COLO829 (cell line): ENCODE results near the gene FAM131C.
A peak's percentile ranks its signal among the peaks of the same experiment; 100 is the strongest.
"Not testable (repeated sequence)": the region's sequence is repeated elsewhere in the genome, so short reads cannot be mapped to it uniquely, and the experiment has no call there.

Experiments used
- DNase-seq: peaks from one replicate; pipeline ENCODE4 v3.0.0; 2012; ENCODE audit warnings: low spot score

FAM131C gene

DNA sequence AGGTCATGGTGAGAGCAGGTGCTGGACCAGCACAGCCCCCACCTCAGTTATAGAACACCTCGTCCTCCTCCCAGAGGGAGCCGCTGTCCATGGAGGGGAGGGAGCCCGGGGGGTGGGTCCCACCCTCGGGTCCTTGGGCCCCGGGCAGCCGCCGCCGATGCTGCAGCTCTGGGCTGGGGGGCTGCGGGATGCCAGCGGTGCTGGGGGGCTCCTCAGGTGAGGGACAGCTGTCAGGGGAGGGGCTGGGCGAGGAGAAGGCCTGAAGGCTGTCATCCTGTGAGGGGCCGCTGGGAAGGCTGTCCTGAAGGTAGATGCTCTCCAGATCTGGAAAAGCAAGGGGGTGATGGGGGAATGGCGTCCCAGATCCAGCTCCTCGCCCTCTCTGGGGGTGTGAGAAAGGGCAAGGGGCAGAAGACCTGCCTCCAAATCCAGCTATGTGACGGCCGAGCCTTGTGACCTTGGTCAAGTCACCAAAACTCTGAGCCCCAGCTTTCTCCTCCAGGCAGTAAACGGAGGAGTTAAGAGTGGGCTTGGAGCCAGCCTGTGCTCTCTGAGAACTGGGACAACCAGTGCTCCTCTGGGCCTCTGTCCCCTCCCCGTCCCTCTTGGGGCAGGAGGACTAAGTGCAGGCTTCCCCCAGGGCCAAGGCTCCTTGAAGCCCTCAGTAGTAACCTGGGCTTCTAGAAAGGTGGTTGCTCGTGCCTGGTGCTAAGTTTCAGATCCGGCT is 14.9 kb downstream of the FAM131C start:
- not testable (repeated sequence) for DNase-seq

DNA sequence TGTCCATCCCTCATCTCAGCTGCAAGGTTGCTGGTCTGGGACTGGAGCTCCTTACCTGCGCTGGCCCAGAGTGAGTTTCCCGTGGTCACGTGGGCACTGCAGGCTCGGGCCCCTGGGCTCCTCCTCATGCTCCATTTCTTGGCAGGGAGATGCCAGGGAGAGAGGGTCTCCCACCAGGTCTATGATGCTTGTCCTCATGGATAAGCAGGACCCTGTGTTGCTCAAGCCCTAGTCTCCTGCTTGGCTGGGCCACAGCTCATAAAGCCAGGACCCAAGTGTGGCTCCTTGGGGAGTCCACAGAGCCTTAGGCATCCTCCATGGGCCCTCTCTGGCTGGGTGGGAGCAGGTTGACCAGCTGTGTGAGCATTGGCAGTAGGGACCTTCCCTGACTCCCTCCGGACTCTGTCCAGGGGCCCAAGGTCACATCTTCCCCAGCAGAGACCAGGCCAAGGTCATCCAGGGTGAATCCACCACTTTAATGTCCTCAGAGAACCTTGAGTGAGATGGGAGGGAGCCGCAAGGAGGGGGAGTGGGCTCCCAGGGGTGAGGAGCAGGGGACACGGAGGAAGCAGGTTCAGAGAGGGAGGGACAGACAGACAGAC is 16.0 kb downstream of the FAM131C start:
- not testable (repeated sequence) for DNase-seq

DNA sequence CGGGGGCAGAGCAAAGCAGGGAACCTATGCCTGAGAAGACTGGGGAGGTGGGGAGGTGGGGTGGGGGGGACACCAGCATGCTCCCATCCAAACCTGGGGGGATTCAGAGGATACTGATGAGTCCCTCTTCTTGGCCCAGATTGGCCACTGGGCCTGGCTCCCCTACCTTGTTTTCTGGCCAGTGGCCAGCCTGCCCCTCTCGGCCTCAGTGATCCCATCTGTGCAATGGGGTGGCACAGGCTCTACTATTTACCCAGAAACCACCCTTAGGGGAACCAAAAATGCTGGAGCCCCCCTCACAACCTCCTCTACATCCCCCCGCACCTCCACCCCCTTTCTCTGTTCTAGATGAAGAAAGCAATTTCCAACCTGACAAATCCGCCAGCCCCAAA is 16.9 kb downstream of the FAM131C start:
- DNase-seq = not testable (repeated sequence)

DNA sequence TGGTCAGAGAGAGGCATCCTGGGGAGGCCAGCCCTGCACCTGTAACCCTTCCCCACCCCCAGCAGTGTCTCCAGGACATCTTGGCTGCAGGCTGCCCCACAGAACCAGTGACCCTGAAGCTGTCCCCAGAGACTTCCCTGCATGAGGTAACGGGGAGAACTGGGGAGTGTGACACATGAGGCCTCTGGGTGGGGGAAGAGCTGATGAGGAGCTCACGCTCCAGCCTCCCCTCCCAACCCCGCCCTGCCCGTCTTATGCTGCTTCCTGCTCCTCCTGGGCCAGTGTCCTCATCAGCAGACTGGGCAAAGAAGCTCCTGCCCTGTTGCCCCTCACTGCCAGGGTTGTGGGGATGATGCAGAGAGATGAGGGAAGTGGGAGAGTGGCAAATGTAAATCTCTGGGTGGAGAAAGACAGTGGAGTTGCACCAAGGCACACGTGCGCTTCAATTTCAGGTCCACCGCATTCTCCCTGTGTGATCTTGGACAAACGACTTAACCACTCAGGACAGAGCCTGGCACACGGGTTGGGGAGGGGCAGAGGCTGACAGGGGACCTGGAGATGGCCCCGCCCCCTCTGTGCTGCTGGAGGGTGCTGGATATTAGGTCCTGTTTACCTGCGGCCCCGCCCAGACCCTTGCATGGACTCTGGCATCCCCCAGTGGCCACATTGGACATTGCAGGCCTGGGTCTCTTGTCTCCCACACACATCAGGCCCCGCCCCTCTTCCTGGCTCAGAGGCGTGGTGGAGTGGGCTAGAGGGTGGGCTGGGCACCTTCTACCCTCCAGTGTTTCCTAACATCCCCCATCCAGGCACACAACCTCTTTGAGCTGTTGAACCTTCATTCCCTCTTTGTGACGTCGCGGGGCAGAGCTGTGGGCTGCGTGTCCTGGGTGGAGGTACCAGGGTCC is 17.6 kb downstream of the FAM131C start:
- DNase-seq = peak; percentile 63

DNA sequence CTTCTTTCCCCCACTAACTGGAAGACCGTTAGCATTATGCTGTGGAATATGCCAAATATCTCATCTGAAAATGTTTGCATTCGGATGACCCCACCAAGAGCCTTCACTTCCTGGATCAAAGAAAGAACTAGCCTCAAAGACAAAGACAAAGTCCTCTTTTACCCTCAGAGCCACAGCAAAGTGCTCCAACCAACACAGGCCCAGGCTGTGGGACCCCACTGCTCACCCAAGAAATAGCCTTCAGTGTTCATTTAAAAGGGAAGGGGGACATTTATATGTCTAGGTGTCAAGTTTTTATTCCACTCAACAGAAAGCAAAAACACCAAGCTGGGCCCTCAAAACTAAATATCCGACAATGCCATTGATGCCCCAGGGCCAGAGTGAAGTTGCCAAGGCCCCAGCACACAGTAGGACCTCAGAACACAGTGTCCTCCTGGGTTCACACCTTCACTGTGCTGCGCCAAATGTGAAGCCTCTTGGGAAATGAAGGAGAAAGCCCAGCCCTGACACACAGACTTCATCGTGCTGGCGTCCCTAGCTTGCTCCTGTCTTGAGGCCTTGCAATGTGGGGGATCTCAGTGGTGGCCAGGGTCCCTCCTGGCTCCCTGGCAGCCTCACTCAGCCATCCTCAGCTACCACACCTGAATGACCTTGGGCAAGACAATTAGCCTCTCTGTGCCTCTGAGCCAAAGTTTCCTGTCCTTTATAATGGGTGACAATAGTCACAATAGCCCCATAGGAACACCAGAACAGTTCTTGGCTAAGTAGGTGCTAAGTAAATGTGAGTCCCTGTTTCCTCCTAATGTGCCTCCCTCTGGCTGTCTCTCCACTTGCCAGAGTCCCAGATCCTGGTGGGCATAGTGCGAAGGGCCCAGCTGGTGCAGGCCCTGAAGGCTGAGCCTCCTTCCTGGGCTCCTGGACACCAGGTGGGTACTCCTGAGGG is 18.6 kb downstream of the FAM131C start:
- DNase-seq = no peak

DNA sequence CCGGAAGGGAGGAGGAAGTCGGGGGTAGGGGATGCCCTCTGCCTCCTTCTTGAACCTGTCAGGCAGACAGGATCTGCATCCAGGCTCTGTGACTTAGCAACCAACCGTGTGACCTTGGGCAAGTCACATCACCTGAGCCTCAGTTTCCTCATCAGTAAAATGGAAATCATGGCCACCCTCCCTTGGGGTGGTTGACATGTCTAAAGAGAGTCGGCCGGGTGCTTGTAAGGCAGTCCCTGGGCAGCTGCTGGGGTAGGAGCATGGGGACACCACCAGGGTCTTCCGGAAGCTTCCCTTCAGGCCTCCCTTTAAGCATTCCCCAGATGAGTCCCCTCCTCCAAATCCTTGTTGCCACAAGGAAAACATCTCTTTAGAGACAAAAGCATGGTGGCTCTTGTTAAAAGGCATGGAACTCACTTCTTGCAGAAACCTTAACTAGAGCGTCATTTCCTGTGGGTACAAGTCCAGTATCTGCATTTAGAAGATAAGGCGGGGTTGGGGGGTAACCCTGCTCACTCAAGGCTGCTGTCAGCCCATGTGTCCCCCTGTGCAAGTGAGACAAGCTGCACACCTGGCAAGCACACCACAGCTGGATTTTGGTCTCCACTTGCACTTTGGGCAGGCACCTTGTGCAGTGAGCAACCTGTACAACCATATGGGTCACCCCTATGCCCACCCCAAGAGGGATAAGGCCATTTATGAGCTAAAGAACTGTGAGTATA is 19.5 kb downstream of the FAM131C start:
- no peak for DNase-seq

DNA sequence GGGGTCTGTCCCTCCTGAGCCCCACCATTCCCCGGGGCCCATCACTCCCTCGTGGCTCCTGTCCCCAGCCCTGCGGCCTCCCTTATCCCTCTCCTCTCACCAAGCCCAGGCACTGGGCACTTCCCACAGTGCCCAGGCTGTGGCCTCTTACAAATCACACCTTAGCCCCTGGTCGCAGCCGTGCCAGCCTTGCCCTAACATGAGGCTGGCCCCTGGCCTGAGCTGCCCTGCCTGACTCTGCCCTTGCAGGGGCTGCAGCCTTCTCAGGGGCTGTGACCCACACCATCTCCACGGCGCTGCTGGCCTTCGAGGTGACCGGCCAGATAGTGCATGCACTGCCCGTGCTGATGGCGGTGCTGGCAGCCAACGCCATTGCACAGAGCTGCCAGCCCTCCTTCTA is 21.5 kb downstream of the FAM131C start:
- not testable (repeated sequence) for DNase-seq

DNA sequence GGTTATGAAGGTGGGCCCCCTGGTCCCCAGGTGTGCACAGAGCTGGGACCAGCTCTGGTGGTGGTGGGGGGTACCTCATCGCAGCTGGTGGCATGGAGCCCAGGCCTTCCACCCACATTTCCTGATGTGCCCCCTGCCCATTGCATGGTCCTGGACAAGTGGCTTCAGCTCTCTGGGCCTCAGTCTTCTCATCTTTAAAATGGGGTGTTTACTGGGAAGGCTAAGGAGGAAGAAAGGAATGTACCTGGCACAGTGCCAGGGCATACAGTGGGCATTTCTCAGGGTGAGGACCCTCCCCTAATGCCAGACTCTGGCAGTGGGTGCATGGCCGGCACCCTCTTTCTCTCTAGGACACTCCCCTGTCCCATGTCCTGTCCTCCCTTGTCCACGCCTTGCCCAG is 22.4 kb downstream of the FAM131C start:
- DNase-seq = no peak

DNA sequence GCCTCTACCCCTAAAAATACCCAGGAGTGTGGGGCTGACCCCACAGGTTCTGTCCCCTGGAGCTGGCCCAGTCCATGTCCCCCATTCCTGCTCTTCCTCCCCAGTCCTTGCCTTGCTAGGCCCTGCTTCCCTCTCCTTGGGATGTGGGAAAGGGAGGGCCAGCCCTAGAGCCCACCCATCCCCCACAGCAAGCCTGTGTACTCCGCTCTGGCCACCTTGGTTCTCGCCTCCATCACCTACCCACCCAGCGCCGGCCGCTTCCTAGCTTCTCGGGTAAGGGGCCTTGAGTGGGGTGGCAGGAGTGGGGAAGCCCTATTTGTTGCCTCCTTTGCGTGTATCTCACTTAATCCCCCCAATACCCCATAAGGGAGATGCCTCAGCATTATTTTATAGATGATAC is 23.1 kb downstream of the FAM131C start:
- no peak for DNase-seq

DNA sequence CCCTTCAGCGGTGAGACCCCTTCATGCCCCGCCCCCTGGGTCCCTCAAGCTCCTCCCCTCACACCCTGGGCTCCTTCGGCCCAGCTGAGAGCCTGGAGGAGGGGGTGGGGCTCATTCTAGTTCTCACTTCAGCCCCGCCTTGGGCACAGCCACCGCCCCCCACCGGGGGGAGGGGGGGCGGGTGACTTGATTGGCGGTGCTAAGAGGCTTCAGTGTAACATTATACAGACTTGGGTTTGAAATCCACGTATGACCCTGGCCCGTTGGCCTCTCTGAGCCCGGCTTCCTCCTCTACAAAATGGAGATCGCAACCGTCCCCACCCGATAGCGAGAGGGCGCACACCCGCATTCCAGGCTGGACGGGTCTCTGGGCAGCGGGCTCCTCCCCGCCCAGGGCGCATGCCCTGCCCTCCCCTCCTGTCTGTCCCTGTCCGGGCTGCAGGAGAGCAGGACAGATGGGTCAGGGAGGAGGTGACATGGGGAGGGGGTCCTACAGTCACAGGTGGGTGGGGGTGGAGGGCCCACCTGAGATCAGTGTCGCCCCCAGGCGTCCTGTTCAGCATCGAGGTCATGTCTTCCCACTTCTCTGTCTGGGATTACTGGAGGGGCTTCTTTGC is 24.8 kb downstream of the FAM131C start:
- DNase-seq = no peak

DNA sequence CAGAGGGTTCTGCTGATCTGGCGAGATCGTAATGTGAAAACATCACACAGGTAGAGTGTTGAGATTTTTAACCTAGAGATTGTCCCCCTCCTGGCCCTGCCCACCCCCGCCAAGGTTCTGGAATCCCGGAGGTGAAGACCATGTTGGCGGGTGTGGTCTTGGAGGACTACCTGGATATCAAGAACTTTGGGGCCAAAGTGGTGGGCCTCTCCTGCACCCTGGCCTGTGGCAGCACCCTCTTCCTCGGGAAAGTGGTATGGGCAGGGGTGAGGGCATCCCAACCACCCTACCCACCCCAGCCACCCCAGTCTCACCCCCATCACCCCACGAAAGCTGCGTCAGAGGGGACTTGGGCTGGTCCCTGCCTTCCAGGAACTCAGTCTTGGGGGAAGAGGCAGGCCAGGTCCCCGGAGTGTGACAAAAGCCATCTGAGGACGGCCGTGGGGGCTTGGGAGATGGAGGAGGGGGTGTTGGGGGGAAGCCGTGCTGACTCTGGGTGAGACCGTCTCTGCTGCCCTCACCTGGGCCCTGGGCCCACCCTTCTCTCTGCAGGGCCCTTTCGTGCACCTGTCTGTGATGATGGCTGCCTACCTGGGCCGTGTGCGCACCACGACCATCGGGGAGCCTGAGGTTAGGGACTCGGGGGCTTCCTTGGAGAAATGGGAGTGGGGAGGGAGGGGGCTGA is 25.5 kb downstream of the FAM131C start:
- DNase-seq = no peak

DNA sequence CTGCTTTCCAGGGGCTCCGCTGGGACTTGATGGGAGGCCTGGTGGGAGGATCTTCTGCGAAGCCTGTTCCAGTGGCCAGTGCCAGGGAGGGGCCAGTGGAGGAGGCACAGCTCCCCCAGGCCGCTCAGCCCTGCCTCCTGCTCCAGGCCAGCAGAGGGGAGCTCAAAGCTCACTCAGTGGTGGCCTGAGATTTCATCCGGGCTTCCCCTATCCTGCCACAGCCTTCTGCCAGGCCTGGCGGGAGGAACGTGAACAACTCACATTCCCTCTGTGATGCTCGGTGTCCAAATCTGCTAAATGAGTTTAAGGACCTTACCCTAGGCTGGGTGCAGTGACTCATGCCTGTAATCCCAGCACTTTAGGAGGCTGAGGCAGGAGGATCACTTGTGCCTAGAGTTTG is 26.6 kb downstream of the FAM131C start:
- no peak for DNase-seq

DNA sequence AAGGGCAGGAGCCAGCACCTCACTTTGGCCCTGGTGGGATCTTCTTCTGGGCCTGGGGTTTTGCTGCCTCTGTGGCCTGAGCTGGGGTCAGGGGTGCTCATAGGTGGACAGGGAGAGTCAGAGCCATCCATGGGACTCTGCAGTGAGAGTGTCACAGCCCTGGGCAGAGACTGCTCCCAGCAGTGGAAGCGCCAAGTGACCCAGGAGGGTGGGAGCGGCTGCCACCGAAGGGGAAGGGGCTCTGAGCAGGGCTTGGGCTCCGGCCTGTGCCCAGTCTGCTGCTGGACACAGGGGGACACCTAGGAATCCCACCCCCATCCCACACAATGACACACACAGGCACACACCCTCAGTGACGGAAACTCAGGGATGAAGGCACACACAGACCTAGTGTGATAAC is 29.5 kb downstream of the FAM131C start:
- DNase-seq = no peak

DNA sequence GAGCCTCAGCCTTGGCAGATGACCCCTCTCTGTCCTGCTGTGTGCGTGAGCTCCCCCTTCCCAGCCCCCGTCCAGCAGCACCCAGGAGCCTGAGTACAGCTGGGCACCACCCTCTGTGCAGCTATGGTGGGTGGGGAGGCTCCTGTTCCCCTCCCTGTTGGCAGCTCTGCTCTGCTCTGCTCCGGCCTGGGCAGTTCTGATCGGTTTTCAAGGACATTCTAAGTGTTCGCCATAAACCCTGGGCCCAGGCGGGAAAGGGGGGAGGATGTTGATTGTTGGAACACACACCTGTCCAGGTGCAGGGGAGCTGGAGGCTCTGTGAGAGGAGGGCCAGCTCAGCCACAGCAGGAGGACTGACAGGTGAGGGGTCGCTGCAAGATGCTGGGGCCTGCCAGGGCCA is 29.9 kb downstream of the FAM131C start, which contains the start of gene CLCNKB:
CLCNKB (plus strand) TSS at position 262 of the 400 bp plus-strand sequence. CDS start 711 bp downstream, outside the sequence.
- DNase-seq = no peak

DNA sequence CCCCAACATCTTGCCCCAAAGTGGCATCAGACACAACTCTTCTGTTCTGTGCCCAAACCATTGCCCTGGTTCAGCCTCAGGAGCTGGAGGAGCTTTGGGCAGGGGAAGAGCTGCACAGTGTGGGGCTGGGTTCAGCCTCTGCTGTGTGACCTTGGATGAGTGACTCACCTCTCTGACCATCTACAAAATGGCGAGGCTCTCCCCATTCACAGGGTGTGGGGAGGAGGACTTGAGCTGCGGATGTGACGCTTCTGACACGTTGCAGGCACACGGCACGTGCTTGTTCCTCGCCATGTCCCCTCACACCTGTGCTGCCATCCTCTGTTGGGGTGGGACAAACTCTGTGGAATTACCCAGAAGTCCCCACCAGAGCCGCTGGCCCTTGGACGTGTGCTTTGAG is 30.8 kb downstream of the FAM131C start:
- not testable (repeated sequence) for DNase-seq

DNA sequence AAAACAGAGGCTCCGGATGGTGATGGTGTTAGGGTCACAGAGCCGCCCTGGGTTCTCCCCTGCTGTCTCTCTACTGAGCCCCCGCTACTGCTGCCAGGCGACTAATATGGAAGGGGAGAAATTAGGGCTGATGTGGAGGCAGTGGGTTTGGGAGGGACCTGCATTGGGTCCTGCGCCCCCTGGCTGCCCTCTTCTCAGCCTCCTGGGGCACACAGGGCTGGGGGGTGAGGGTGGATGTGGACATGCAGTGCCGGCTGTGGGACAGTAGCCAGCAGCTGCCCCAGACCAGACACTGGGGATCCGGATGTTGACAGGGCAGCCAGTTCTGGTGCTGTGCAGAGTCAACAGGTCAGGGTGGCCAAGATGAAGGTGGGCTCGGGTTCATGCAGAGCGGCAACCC is 31.4 kb downstream of the FAM131C start:
- no peak for DNase-seq

DNA sequence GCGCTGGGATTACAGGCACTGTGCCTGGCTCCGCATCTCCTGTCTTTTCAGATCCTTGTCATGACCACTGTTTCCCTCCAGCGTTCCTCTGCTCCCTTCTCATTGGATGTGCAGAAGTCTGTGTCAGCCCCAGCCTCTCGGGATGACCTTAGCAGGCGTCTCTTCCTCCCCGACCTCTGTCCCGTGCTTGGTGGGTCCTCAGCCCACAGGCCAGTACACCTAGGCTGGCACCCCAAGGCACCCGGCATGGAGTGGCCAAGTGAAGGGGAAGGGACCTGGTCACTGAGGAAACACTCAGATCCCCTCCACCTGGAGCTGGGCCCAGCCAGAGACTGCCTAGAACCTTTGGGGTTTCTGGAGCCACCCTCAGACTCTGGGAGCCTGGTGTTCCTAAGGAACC is 32.3 kb downstream of the FAM131C start:
- DNase-seq = no peak

DNA sequence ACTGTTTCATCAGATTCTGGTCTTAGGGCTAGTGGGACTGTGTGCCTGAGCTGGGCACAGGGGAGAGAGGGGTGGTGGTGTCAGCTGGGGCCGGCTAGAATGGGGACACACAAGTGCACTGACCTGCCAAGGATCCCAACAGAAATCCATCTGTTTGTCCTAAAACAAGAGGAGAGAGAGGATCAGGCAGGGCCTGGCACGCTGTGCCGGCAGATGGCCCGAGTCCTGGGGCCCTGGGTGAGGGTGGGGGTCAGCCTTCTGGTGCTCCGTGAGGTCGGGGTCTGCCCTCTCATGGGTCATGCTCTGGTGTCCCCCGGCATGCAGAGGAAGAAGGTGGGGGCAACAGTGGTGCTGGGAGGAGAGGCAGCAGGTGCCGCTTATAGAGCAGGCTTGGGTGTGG is 33.6 kb downstream of the FAM131C start:
- DNase-seq = not testable (repeated sequence)

DNA sequence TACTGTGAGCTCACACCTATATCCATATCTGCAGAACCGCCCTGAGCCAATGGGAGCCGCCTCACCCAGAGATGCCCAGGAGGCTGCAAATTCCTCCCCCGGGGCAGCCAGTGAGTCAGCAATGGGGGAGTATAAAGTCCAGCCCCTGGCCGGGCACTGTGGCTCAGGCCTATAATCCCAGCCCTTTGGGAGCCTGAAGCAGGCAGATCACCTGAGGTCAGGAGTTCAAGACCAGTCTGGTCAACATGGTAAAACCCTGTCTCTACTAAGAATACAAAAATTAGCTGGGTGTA is 34.9 kb downstream of the FAM131C start:
- DNase-seq = no peak

DNA sequence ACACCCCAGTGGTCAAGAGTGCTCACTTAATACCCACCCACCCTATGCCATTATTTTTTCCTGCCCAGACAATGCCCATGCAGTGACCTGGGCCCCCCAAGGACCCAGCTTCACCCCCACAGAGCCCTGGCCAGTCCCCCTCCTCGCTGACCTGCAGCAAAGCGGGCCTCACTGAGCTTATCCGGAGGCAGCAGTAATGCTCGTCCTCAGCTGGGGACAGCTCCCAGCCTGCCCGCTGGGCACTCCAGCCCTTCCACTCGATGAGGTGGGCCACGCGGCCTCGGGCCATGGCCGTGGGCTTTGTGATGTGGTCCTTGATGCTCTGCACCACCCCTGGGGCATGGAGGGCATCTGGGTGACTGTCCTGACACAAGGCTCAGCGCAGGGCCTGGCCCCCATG is 37.0 kb downstream of the FAM131C start:
- not testable (repeated sequence) for DNase-seq
